Smooth muscle cell (in vitro differentiated cells): ENCODE results near the gene PRKCE. TPM values are rescaled to one million over a fixed set of nuclear protein-coding genes. Genes with fewer than 3 reads are reported as not detected.

Experiments used
- DNase-seq: peaks from one replicate; lab custom pipeline; 2025; ENCODE audit not compliant: unreplicated experiment; lab: John Stamatoyannopoulos, UW
- H2AFZ ChIP-seq: fragments of 200-600 bp; sonication (generic); 2 replicates; pipeline ENCODE4 v1.6.0; 2016; ENCODE audit warnings: antibody characterized with exemption, low read depth, mild to moderate bottlenecking
- H3F3A ChIP-seq: fragments of 200-600 bp; sonication (generic); 2 replicates; pipeline ENCODE4 v1.6.0; 2017; ENCODE audit warnings: antibody characterized with exemption, low read depth
- H3K27ac ChIP-seq: fragments of 200-600 bp; sonication (generic); 2 replicates; pipeline ENCODE4 v1.5.1; 2016; ENCODE audit warnings: low read depth, mild to moderate bottlenecking
- H3K27me3 ChIP-seq: fragments of 200-600 bp; sonication (generic); 2 replicates; pipeline ENCODE4 v1.6.1; 2016; ENCODE audit warnings: low read depth, mild to moderate bottlenecking
- H3K36me3 ChIP-seq: fragments of 200-600 bp; sonication (generic); 2 replicates; pipeline ENCODE4 v1.5.1; 2016; ENCODE audit warnings: low read depth
- H3K4me1 ChIP-seq: fragments of 200-600 bp; sonication (generic); 2 replicates; pipeline ENCODE4 v1.5.1; 2016; ENCODE audit warnings: low read depth
- H3K4me2 ChIP-seq: fragments of 200-600 bp; sonication (generic); 2 replicates; pipeline ENCODE4 v1.6.0; 2016; ENCODE audit warnings: mild to moderate bottlenecking
- H3K4me3 ChIP-seq: fragments of 200-600 bp; sonication (generic); 2 replicates; pipeline ENCODE4 v1.5.1; 2016; ENCODE audit warnings: mild to moderate bottlenecking
- H3K79me2 ChIP-seq: fragments of 200-600 bp; sonication (generic); 2 replicates; pipeline ENCODE4 v1.6.0; 2016; ENCODE audit warnings: low read depth, mild to moderate bottlenecking
- H3K9ac ChIP-seq: fragments of 200-600 bp; sonication (generic); 2 replicates; pipeline ENCODE4 v1.6.0; 2016; ENCODE audit warnings: low read depth
- H3K9me3 ChIP-seq: fragments of 200-600 bp; sonication (generic); replicated peaks from 2 replicates; pipeline ENCODE4 v1.5.1; 2016; ENCODE audit warnings: low read depth
- H4K20me1 ChIP-seq: fragments of 200-600 bp; sonication (generic); 2 replicates; pipeline ENCODE4 v1.6.0; 2016; ENCODE audit warnings: low read depth
- WGBS: methylation state at CpG from one replicate; pipeline ENCODE4 v1.1.7; 2016; ENCODE audit warnings: low lambda C conversion rate; 5-methylcytosine and 5-hydroxymethylcytosine counted together
- polyA plus RNA-seq: library from polyadenylated mRNA; unstranded; fragments of >200 nt; fragmentation: Nextera tagmentation; extraction: Ambion mirVana; gene quantifications from 2 replicates; pipeline ENCODE4 v1.2.1, GENCODE V29; 2016
- total RNA-seq: library from RNA; depleted of rRNA; stranded (reverse); fragments of >200 nt; gene quantifications from 2 replicates; pipeline ENCODE4 v1.2.3, GENCODE V29; 2014
- TF ChIP-seq, protein P1 (sequence below): fragments of 200-600 bp; sonication (generic); IDR thresholded peaks from 2 replicates; pipeline ENCODE4 v1.5.1; 2017; ENCODE audit warnings: borderline replicate concordance, mild to moderate bottlenecking, antibody characterized with exemption; ENCODE audit not compliant: insufficient read depth, poor library complexity, severe bottlenecking

PRKCE gene
- total and polyA plus RNA-seq, 2 experiments from 2014 or later = 20.6 to 29.1 TPM

DNA sequence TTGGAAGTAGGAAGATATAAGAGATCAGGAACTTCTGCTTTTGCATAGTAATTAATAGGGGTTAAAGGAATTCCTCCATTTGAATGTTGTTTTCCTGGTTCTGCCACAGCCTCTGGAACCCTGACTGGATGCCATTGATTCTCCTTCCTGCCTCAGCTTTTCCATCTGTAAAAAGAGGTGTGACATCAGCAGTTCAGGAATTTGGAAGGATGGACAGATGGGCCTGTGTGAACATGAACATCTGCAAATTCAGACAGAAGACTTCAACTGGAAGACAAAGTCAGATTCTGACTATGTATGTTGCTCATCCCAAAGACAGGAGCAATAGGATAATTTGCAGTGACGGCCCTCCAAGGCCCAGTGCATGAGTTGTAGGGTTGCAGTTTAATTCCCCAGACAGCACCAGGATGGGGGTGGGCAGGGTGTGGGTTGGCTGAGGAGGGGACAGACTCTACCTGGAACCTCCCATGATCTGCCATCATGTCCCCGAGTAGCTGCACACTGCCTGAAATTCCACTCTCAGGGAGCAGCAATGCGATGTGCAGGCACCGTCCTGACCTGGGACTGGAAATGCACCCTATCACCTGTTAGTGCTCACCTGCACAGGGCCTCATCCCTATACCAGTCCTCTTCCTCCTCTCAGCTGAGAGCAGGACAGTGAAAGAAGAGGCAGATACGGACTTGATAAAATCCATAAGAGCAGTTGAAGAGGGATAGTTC, 546.8 kb downstream of the PRKCE start:
- H3K4me2 ChIP-seq = no peak overlapping the region
- no peak overlapping the region for H2AFZ ChIP-seq
- H3F3A ChIP-seq = no peaks in the 10 kb centered on the region
- 87% methylated on average over 5 of the region's 5 CpGs for WGBS
- no peak for DNase-seq
- H3K4me1 ChIP-seq = no peaks in the 10 kb centered on the region
- no peaks in the 10 kb centered on the region for H3K9me3 ChIP-seq
- TF ChIP-seq, protein P1, sequence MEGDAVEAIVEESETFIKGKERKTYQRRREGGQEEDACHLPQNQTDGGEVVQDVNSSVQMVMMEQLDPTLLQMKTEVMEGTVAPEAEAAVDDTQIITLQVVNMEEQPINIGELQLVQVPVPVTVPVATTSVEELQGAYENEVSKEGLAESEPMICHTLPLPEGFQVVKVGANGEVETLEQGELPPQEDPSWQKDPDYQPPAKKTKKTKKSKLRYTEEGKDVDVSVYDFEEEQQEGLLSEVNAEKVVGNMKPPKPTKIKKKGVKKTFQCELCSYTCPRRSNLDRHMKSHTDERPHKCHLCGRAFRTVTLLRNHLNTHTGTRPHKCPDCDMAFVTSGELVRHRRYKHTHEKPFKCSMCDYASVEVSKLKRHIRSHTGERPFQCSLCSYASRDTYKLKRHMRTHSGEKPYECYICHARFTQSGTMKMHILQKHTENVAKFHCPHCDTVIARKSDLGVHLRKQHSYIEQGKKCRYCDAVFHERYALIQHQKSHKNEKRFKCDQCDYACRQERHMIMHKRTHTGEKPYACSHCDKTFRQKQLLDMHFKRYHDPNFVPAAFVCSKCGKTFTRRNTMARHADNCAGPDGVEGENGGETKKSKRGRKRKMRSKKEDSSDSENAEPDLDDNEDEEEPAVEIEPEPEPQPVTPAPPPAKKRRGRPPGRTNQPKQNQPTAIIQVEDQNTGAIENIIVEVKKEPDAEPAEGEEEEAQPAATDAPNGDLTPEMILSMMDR = no peak
- no peak overlapping the region for H3K9ac ChIP-seq
- no peaks in the 10 kb centered on the region for H3K79me2 ChIP-seq
- H3K27me3 ChIP-seq = no peaks in the 10 kb centered on the region
- H3K36me3 ChIP-seq = no peaks in the 10 kb centered on the region
- no peak overlapping the region for H3K27ac ChIP-seq
- H4K20me1 ChIP-seq = no peaks in the 10 kb centered on the region
- no peak overlapping the region for H3K4me3 ChIP-seq

DNA sequence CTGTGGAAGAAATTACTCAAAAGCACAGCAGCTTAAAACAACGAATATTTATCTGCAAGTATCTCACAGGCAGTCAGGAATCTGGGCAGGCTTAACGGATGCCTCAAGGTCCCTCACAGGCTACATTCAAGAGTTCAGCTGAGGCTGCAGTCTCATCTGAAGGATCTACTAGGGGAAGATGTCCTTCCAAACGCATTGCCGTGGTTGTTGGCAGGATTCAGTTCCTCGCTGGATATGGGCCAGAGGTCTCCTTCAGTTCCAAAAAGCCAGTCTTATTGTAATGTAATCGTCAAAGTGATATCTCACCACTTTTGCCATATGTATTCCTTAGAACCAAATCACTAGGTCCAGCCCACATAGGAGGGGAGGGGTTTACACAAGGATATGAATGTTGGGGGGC, 547.5 kb downstream of the PRKCE start:
- 79% methylated on average over 6 of the region's 6 CpGs for WGBS

DNA sequence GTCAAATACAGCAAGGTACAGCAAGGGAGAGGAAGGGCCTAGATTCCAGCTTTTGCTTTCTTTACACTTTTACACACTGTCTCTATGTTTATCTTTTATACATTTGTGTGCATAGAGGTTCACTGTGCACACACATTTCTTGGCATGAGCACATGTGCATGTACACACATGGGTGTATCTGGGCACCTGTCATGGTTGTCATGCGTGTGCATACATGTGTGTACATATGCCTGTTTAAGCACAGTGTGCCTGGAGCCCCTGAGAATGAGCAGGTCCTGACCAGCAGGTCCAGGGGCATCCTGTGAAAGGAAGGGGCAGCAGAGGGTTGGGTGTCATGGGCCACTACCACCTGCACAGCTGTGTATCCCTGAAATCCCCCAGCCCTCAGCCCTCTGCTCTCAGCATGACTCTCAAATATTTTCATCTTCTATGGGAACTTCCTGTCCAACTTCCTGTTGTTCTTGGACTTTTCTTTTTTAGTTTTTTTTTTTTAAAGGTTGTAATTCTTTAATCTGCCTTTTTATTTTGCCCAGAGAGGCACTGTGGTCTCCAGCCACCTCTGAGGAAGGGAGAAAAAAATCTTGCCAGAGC, 548.7 kb downstream of the PRKCE start:
- Histone ChIP-seq H4K20me1 (no peaks in the 10 kb centered on the region), H3K79me2 (no peaks in the 10 kb centered on the region), H3K4me1 (no peaks in the 10 kb centered on the region), H3K4me2 (no peak overlapping the region), H3K27ac (no peak overlapping the region), H3K9ac (no peak overlapping the region), H3K4me3 (no peak overlapping the region), H3K36me3 (no peaks in the 10 kb centered on the region), H2AFZ (no peak overlapping the region), H3K9me3 (no peaks in the 10 kb centered on the region), H3F3A (no peaks in the 10 kb centered on the region), H3K27me3 (no peaks in the 10 kb centered on the region)
- no peak for DNase-seq
- 68% methylated on average over 1 of the region's 1 CpG for WGBS
- TF ChIP-seq, protein P1 = no peak

More for the DNA sequence above, 547.5 kb downstream of the PRKCE start:
- no peak overlapping the region for H3K27ac ChIP-seq
- H3K79me2 ChIP-seq = no peaks in the 10 kb centered on the region
- H3K27me3 ChIP-seq = no peaks in the 10 kb centered on the region
- H3K4me3 ChIP-seq = no peak overlapping the region
- no peak overlapping the region for H3K4me2 ChIP-seq
- H2AFZ ChIP-seq = no peak overlapping the region
- no peaks in the 10 kb centered on the region for H3K9me3 ChIP-seq
- no peaks in the 10 kb centered on the region for H3K36me3 ChIP-seq
- no peak for DNase-seq
- no peak overlapping the region for H3K9ac ChIP-seq
- TF ChIP-seq, protein P1 = no peak
- no peaks in the 10 kb centered on the region for H4K20me1 ChIP-seq
- no peaks in the 10 kb centered on the region for H3K4me1 ChIP-seq
- no peaks in the 10 kb centered on the region for H3F3A ChIP-seq
